LNCaP clone FGC (cell line): ENCODE measurements around the gene DYNC1LI2.

Experiments used
- DNase-seq: peaks from one replicate; pipeline ENCODE4 v3.0.0-alpha.2; 2011; ENCODE audit warnings: low read depth
- H3K4me3 ChIP-seq: 2 replicates; pipeline ENCODE4 v1.5.1; 2011; ENCODE audit warnings: mild to moderate bottlenecking, low read depth, low read length, control low read depth
- TF ChIP-seq, protein P1 (sequence below): IDR thresholded peaks from 2 replicates; pipeline ENCODE4 v1.5.1; 2012; ENCODE audit warnings: mild to moderate bottlenecking; ENCODE audit not compliant: control insufficient read depth, insufficient read depth; ENCODE audit errors: extremely low read depth

The DYNC1LI2 gene

DNA sequence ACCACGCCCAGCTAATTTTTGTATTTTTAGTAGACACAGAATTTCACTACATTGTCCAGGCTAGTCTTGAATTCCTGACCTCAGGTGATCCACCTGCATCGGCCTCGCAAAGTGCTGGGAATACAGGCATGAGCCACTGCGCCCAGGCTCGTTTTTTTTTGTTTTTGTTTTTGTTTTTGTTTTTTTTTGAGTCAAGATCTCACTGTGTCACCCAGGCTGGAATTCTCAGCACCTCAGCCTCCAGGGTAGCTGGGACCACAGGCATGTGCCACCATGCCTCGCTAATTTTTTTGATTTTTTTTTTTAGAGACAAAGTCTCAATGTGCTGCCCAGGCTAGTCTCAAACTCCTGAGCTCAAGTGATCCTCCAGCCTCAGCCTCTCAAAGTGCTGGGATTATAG is 37.3 kb downstream of the DYNC1LI2 start:
- no peak for DNase-seq
- TF ChIP-seq, protein P1, sequence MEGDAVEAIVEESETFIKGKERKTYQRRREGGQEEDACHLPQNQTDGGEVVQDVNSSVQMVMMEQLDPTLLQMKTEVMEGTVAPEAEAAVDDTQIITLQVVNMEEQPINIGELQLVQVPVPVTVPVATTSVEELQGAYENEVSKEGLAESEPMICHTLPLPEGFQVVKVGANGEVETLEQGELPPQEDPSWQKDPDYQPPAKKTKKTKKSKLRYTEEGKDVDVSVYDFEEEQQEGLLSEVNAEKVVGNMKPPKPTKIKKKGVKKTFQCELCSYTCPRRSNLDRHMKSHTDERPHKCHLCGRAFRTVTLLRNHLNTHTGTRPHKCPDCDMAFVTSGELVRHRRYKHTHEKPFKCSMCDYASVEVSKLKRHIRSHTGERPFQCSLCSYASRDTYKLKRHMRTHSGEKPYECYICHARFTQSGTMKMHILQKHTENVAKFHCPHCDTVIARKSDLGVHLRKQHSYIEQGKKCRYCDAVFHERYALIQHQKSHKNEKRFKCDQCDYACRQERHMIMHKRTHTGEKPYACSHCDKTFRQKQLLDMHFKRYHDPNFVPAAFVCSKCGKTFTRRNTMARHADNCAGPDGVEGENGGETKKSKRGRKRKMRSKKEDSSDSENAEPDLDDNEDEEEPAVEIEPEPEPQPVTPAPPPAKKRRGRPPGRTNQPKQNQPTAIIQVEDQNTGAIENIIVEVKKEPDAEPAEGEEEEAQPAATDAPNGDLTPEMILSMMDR, result no peak

DNA sequence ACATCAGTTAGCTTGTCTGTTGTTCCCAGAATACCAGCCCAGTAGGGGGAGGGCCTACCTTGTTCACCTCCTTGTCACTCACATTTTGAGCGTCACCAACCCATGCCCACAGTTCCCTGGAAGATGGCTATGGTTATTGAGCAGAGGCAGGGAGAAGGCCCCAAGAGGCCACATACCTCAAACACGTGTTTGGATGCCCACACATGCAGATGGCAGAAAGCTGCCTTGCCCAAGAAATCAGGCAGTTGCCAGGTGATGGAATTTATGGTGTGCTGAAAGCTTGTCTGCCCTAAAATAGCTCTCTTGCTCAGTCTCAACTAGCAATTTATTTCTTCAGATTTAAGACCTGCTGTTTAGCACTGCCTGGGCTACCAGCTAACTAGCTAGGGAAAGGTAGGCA is 38.3 kb downstream of the DYNC1LI2 start:
- TF ChIP-seq, protein P1, result no peak
- DNase-seq, result no peak
- H3K4me3 ChIP-seq, result no peak overlapping the region

More for the DNA sequence above, 37.3 kb downstream of the DYNC1LI2 start:
- no peak overlapping the region for H3K4me3 ChIP-seq

DNA sequence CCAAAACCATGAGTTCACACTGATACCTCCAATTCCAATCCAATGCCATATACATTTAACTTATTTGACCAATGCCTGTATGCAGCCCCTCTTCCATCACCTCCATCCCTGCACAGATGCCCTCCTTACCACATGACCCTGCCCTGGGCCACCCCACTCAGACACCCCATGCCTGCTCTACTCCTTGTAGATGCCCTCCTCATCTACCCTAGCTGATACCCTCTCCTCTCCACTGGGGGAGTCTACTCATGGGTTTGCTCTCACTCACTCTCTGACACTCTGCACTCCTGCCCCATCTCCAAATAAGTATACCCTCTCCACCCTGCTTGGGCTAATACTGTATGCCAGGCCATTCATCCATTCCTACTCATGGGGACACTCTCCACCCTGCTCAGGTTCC is 38.9 kb downstream of the DYNC1LI2 start:
- H3K4me3 ChIP-seq, result no peak overlapping the region
- TF ChIP-seq, protein P1, result no peak
- no peak for DNase-seq

DNA sequence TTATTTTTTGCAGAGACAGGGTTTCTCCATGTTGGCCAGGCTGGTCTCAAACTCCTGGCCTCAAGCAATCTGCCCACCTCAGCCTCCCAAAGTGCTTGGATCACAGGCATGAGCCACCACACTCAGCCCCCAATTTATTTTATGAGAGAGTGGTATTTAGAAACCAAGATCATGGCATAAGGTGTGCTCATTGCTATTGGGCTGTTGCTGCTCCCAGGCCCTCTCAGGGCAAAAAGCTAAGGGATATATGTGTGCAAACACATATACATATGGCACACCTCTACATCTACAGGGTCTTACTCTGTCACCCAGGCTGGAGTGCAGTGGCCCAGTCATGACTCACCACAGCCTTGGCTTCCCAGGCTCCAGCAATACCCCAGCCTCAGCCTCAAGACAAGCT is 39.8 kb downstream of the DYNC1LI2 start:
- TF ChIP-seq, protein P1, result no peak

DNA sequence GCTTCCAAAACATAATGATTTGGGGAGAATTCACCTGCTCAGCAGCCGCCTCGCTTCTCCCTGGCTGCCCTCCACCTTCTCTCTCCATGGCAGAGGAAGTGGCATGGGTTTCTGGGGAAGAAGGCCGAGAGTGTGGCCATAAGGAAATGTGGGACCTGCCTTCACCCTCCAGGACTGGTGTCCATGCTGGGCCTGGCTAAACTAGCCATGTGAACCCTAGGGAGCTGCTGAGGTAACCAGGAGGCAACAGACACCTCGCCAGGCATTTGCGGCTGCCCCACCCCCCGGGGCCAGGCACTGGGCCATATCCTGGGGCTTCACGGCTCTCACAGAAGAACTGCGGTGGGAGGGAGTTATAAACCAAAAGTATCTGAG is 44.9 kb downstream of the DYNC1LI2 start:
- no peak for DNase-seq
- TF ChIP-seq, protein P1, result no peak
- no peak overlapping the region for H3K4me3 ChIP-seq

More for the DNA sequence above, 39.8 kb downstream of the DYNC1LI2 start:
- H3K4me3 ChIP-seq, result no peak overlapping the region
- no peak for DNase-seq

DNA sequence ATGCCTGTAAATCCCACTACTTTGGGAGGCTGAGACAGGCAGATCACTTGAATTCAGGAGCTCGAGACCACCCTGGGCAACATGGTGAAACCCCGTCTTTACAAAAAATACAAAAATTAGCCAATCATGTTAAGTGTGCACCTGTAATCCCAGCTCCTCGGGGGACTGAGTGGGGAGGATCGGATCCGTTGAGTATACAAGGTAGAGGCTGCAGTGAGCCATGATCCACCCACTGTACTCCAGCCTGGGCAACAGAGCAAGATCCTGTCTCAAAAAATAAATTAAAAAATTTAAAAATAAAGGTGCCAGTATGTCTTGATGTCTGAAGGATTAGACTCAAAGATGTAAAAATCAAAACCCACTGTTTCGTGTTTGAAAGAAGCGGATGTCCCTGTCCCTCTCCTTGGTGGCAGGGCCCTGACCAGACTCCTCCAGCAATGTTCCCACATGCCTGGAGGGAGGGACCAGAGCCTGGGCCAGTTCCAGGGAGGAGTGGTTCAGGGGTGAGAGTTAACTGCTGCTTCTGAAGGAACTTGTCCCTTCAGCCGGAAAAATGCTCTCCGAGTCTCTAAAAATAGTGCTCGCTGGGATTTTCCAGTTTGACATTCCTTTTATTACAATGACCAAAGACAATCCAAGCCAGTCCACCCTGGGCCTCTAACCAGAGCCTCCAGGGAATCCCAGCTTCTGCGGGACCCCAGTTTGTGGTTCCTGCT is 45.5 kb downstream of the DYNC1LI2 start:
- H3K4me3 ChIP-seq, result no peak overlapping the region
- DNase-seq, result no peak
- TF ChIP-seq, protein P1, result no peak
